Astrocyte (in vitro differentiated cells and primary cell): ENCODE measurements around the gene URI1. TPM values are rescaled to one million over a fixed set of nuclear protein-coding genes. Genes with fewer than 3 reads are reported as not detected.

ENCODE experiments used
- DNase-seq: peaks from one replicate; pipeline ENCODE4 v3.0.0-alpha.2; 2010; ENCODE audit warnings: low read depth
- FAIRE-seq: peaks from 2 replicates; lab custom pipeline; 2011; peaks lifted over from hg19 to GRCh38; lab: Jason Lieb, UNC
- H2AFZ ChIP-seq: 2 replicates; pipeline ENCODE4 v1.6.0; 2012; ENCODE audit warnings: low read depth, low read length, inconsistent platforms
- H3K27ac ChIP-seq: 2 replicates; pipeline ENCODE4 v1.5.1; 2011; ENCODE audit warnings: low read depth, low read length, inconsistent platforms
- H3K27me3 ChIP-seq: 2 replicates; pipeline ENCODE4 v1.6.0; 2011; ENCODE audit warnings: low read length, inconsistent platforms; ENCODE audit not compliant: insufficient read depth
- H3K36me3 ChIP-seq: 2 replicates; pipeline ENCODE4 v1.5.1; 2011; ENCODE audit warnings: low read length, inconsistent platforms; ENCODE audit not compliant: insufficient read depth
- H3K4me1 ChIP-seq: 2 replicates; pipeline ENCODE4 v1.5.1; 2011; ENCODE audit warnings: low read length, inconsistent platforms; ENCODE audit not compliant: insufficient read depth
- H3K4me2 ChIP-seq: 2 replicates; pipeline ENCODE4 v1.6.0; 2012; ENCODE audit warnings: low read length, inconsistent platforms
- H3K4me3 ChIP-seq: 2 replicates; pipeline ENCODE4 v1.5.1; 2011; ENCODE audit warnings: low read depth, mild to moderate bottlenecking, low read length, inconsistent platforms; ENCODE audit not compliant: insufficient read depth
- H3K79me2 ChIP-seq: 2 replicates; pipeline ENCODE4 v1.6.0; 2012; ENCODE audit warnings: mild to moderate bottlenecking, low read length, inconsistent platforms; ENCODE audit not compliant: insufficient read depth
- H3K9ac ChIP-seq: 2 replicates; pipeline ENCODE4 v1.6.0; 2012; ENCODE audit warnings: mild to moderate bottlenecking, low read length, inconsistent platforms
- H3K9me3 ChIP-seq: 2 replicates; pipeline ENCODE4 v1.5.1; 2012; ENCODE audit warnings: low read depth, mild to moderate bottlenecking, low read length, inconsistent platforms; ENCODE audit not compliant: insufficient read depth
- H4K20me1 ChIP-seq: 2 replicates; pipeline ENCODE4 v1.6.0; 2012; ENCODE audit warnings: low read length, inconsistent platforms; ENCODE audit not compliant: insufficient read depth
- H3K27ac Mint-ChIP-seq: one replicate; pipeline ENCODE4 v1.8.0; 2021; ENCODE audit warnings: mild to moderate bottlenecking, mixed read lengths; ENCODE audit not compliant: unreplicated experiment
- H3K27me3 Mint-ChIP-seq: one replicate; pipeline ENCODE4 v1.8.0; 2021; ENCODE audit warnings: low read depth, mixed read lengths; ENCODE audit not compliant: unreplicated experiment
- H3K36me3 Mint-ChIP-seq: one replicate; pipeline ENCODE4 v1.8.0; 2021; ENCODE audit warnings: low read depth, mixed read lengths; ENCODE audit not compliant: unreplicated experiment
- H3K4me1 Mint-ChIP-seq: one replicate; pipeline ENCODE4 v1.8.0; 2021; ENCODE audit warnings: low read depth, mixed read lengths; ENCODE audit not compliant: unreplicated experiment
- H3K4me3 Mint-ChIP-seq: one replicate; pipeline ENCODE4 v1.8.0; 2021; ENCODE audit warnings: mild to moderate bottlenecking, moderate library complexity, mixed read lengths; ENCODE audit not compliant: unreplicated experiment
- H3K9me3 Mint-ChIP-seq: one replicate; pipeline ENCODE4 v1.8.0; 2021; ENCODE audit warnings: mild to moderate bottlenecking, mixed read lengths; ENCODE audit not compliant: unreplicated experiment
- CTCF ChIP-seq: IDR thresholded peaks from 2 replicates; pipeline ENCODE4 v1.5.1; 2011; ENCODE audit warnings: low read depth, mild to moderate bottlenecking, inconsistent platforms, low read length, moderate library complexity; ENCODE audit not compliant: insufficient read depth
- EZH2 ChIP-seq: IDR thresholded peaks from 2 replicates; pipeline ENCODE4 v1.6.1; 2012; ENCODE audit warnings: mild to moderate bottlenecking, low read length, inconsistent platforms; ENCODE audit not compliant: insufficient read depth
- total RNA-seq: library from RNA; stranded (reverse); gene quantifications from 2 replicates; pipeline ENCODE4 v1.2.1, GENCODE V29; 2021

The URI1 gene
- total RNA-seq, 1 donor from 2014 or later: 61.4 TPM

- no peak overlapping the region for H3K4me3 Mint-ChIP-seq
- Histone ChIP-seq H3K9ac (no peak overlapping the region), H3K27ac (no peak overlapping the region), H3K4me1 (no peaks in the 10 kb centered on the region), H2AFZ (no peak overlapping the region), H3K27me3 (no peaks in the 10 kb centered on the region), H3K4me3 (no peak overlapping the region), H4K20me1 (no peaks in the 10 kb centered on the region), H3K9me3 (no peaks in the 10 kb centered on the region), H3K36me3 (no peaks in the 10 kb centered on the region), H3K79me2 (no peaks in the 10 kb centered on the region), H3K4me2 (no peak overlapping the region)
- no peak for DNase-seq
- no peak overlapping the region for H3K27ac Mint-ChIP-seq
- no peak for FAIRE-seq
- H3K9me3 Mint-ChIP-seq: no peaks in the 10 kb centered on the region
- no peaks in the 10 kb centered on the region for H3K4me1 Mint-ChIP-seq
- no peaks in the 10 kb centered on the region for H3K27me3 Mint-ChIP-seq
- peaks cover 9% of the 10 kb centered on the region for H3K36me3 Mint-ChIP-seq
- no peak for TF ChIP-seq EZH2
- TF ChIP-seq CTCF: no peak
Observed at GRCh38 chr19:30020189-30020588, 78.2 kb downstream of the URI1 start.

DNA sequence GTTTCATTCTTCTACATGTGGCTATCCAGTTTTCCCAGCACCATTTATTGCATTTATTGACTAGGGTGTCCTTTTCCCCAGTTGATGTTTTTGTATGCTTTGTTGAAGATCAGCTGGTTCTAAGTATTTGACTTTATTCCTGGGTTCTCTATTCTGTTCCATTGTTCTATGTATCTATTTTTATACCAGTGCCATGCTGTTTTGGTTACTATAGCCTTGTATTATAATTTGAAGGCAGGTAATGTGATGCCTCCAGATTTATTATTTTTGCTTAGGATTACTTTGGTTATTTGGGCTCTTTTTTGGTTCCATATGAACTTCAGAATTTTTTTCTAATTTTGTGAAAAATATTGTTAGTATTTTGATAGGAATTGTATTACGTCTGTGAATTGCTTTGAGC is 80.6 kb downstream of the URI1 start:
- Mint-ChIP-seq H3K27ac (no peak overlapping the region), H3K27me3 (no peaks in the 10 kb centered on the region), H3K36me3 (peaks cover 10% of the 10 kb centered on the region), H3K9me3 (no peaks in the 10 kb centered on the region), H3K4me1 (no peaks in the 10 kb centered on the region), H3K4me3 (no peak overlapping the region)
- H3K4me3 ChIP-seq: no peak overlapping the region
- no peaks in the 10 kb centered on the region for H3K27me3 ChIP-seq
- no peaks in the 10 kb centered on the region for H3K36me3 ChIP-seq
- no peaks in the 10 kb centered on the region for H3K79me2 ChIP-seq
- FAIRE-seq: no peak
- no peaks in the 10 kb centered on the region for H3K9me3 ChIP-seq
- DNase-seq: no peak
- H4K20me1 ChIP-seq: no peaks in the 10 kb centered on the region
- no peak for TF ChIP-seq EZH2
- no peak for TF ChIP-seq CTCF
- no peak overlapping the region for H3K4me2 ChIP-seq
- no peak overlapping the region for H3K9ac ChIP-seq
- H2AFZ ChIP-seq: no peak overlapping the region
- no peaks in the 10 kb centered on the region for H3K4me1 ChIP-seq
- H3K27ac ChIP-seq: no peak overlapping the region

DNA sequence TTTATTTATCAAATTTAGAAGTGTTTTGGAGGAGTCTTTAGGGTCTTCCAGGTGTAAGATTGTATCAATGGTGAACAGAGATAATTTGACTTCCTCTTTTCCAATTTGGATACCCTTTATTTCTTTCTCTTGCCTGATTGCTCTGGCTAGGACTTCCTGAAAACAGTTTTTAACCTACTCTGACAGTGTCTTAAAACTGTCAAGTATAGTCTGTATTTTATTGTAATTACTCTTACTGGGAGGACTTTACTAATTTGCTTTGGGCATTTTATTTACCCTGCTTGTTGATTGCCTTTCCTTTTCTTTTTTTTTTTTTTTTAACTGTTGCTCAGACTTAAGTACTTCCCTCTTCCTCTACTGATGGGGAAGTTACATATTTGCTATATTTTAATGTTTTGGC is 81.3 kb downstream of the URI1 start:
- H3K9me3 Mint-ChIP-seq: no peaks in the 10 kb centered on the region
- FAIRE-seq (no peak), DNase-seq (no peak)
- H3K27me3 ChIP-seq: no peaks in the 10 kb centered on the region
- no peak overlapping the region for H2AFZ ChIP-seq
- no peak overlapping the region for H3K4me3 Mint-ChIP-seq
- H3K9me3 ChIP-seq: no peaks in the 10 kb centered on the region
- no peak overlapping the region for H3K27ac ChIP-seq
- H3K27ac Mint-ChIP-seq: no peak overlapping the region
- no peaks in the 10 kb centered on the region for H3K4me1 ChIP-seq
- no peaks in the 10 kb centered on the region for H4K20me1 ChIP-seq
- H3K36me3 ChIP-seq: no peaks in the 10 kb centered on the region
- no peak overlapping the region for H3K9ac ChIP-seq
- no peaks in the 10 kb centered on the region for H3K27me3 Mint-ChIP-seq
- H3K79me2 ChIP-seq: no peaks in the 10 kb centered on the region
- no peak overlapping the region for H3K4me3 ChIP-seq
- no peak overlapping the region for H3K4me2 ChIP-seq
- no peaks in the 10 kb centered on the region for H3K4me1 Mint-ChIP-seq
- H3K36me3 Mint-ChIP-seq: peaks cover 10% of the 10 kb centered on the region
- TF ChIP-seq EZH2: no peak
- TF ChIP-seq CTCF: no peak
